IMR-90 (cell line): Measurements from ENCODE around the gene GPR132. TPM values are rescaled to one million over a fixed set of nuclear protein-coding genes. Genes with fewer than 3 reads are reported as not detected.

Experiments
- ATAC-seq: fragments of 200-7000 bp; cut with Tn5 transposase; 2 replicates; pipeline ENCODE4 v1.9.1; 2020; ENCODE audit warnings: low read depth, mild to moderate bottlenecking, moderate library complexity
- BruUV-seq: library from RNA; stranded (reverse); fragments of 400-500 nt; replicated peaks from 2 replicates; lab custom pipeline; 2021; lab: Mats Ljungman, UMichigan
- CTCF ChIA-PET: fragments of 300-600 bp; formaldehyde crosslinking; extraction: SDS; loops from one replicate; lab custom pipeline; 2021; ENCODE audit warnings: antibody characterized with exemption; lab: Yijun Ruan, JAX
- POLR2A ChIA-PET: fragments of 300-600 bp; sonication (Branson Sonifier 250); formaldehyde crosslinking; loops from one replicate; lab custom pipeline; 2022; ENCODE audit warnings: antibody characterized with exemption; ENCODE audit not compliant: unreplicated experiment; lab: Charles Lee
- DNase-seq: peaks from one replicate; pipeline ENCODE4 v3.0.0; 2013
- H2AFZ ChIP-seq: replicated peaks from 2 replicates; pipeline ENCODE3; 2013; ENCODE audit warnings: low read length, mild to moderate bottlenecking; ENCODE audit not compliant: poor library complexity
- H2AK5ac ChIP-seq: 2 replicates; pipeline ENCODE4 v1.6.1; 2013; ENCODE audit warnings: low read depth, low read length, inconsistent platforms
- H2AK9ac ChIP-seq: replicated peaks from 2 replicates; pipeline ENCODE3; 2013; ENCODE audit warnings: mild to moderate bottlenecking, low read depth, low read length, moderate library complexity; ENCODE audit not compliant: poor library complexity
- H2BK120ac ChIP-seq: 2 replicates; pipeline ENCODE4 v1.6.1; 2013; ENCODE audit warnings: low read depth, low read length, inconsistent platforms
- H2BK15ac ChIP-seq: 3 replicates; pipeline ENCODE4 v1.6.1; 2013; ENCODE audit warnings: low read depth, low read length, inconsistent platforms
- H2BK20ac ChIP-seq: 2 replicates; pipeline ENCODE4 v1.6.1; 2013; ENCODE audit warnings: low read depth, mild to moderate bottlenecking, inconsistent platforms, low read length, moderate library complexity
- H2BK5ac ChIP-seq: 2 replicates; pipeline ENCODE4 v1.6.1; 2013; ENCODE audit warnings: mild to moderate bottlenecking, low read depth, low read length, inconsistent platforms; ENCODE audit not compliant: poor library complexity, severe bottlenecking
- H3K14ac ChIP-seq: replicated peaks from 2 replicates; pipeline ENCODE4 v1.6.1; 2013; ENCODE audit warnings: low read depth, low read length, inconsistent platforms
- H3K18ac ChIP-seq: 2 replicates; pipeline ENCODE4 v1.6.1; 2013; ENCODE audit warnings: low read depth, low read length, control low read depth
- H3K23ac ChIP-seq: 2 replicates; pipeline ENCODE4 v1.6.1; 2013; ENCODE audit warnings: low read depth, low read length, inconsistent platforms
- H3K27ac ChIP-seq: 2 replicates; pipeline ENCODE4 v1.5.1; 2013; ENCODE audit warnings: mild to moderate bottlenecking, control low read depth, low read length; ENCODE audit not compliant: insufficient read depth
- H3K27me3 ChIP-seq: 2 replicates; pipeline ENCODE4 v1.6.1; 2013; ENCODE audit warnings: low read length; ENCODE audit not compliant: control insufficient read depth, insufficient read depth
- H3K36me3 ChIP-seq: 2 replicates; pipeline ENCODE4 v1.6.1; 2013; ENCODE audit warnings: low read length, mixed read lengths; ENCODE audit not compliant: control insufficient read depth, insufficient read depth
- H3K4ac ChIP-seq: 2 replicates; pipeline ENCODE4 v1.6.1; 2013; ENCODE audit warnings: low read depth, low read length, inconsistent platforms
- H3K4me1 ChIP-seq: 2 replicates; pipeline ENCODE4 v1.6.1; 2013; ENCODE audit warnings: low read length, mixed read lengths; ENCODE audit not compliant: control insufficient read depth, insufficient read depth
- H3K4me2 ChIP-seq: 2 replicates; pipeline ENCODE4 v1.6.1; 2013; ENCODE audit warnings: low read depth, mild to moderate bottlenecking, control low read depth, low read length, moderate library complexity
- H3K4me3 ChIP-seq: 2 replicates; pipeline ENCODE4 v1.5.1; 2013; ENCODE audit warnings: low read depth, mild to moderate bottlenecking, control low read depth, low read length, moderate library complexity; ENCODE audit not compliant: insufficient read depth
- H3K56ac ChIP-seq: 2 replicates; pipeline ENCODE4 v1.6.1; 2013; ENCODE audit warnings: low read length, inconsistent platforms; ENCODE audit not compliant: insufficient read depth; ENCODE audit errors: extremely low read depth
- H3K79me1 ChIP-seq, 2 experiments: 2 replicates each; pipeline ENCODE4 v1.6.1; 2013; ENCODE audit warnings: low read length in 2 of 2, inconsistent platforms in 1 of 2, low read depth in 1 of 2
- H3K9ac ChIP-seq: 2 replicates; pipeline ENCODE4 v1.6.1; 2013; ENCODE audit warnings: low read depth, low read length, control low read depth
- H3K9me1 ChIP-seq: 2 replicates; pipeline ENCODE4 v1.6.1; 2013; ENCODE audit warnings: low read length, inconsistent platforms; ENCODE audit not compliant: insufficient read depth
- H3K9me3 ChIP-seq: 2 replicates; pipeline ENCODE4 v1.6.1; 2013; ENCODE audit warnings: low read length; ENCODE audit not compliant: control insufficient read depth, insufficient read depth
- H4K20me1 ChIP-seq: 2 replicates; pipeline ENCODE4 v1.6.1; 2013; ENCODE audit warnings: low read length, inconsistent platforms; ENCODE audit not compliant: insufficient read depth
- H4K5ac ChIP-seq: 2 replicates; pipeline ENCODE4 v1.6.1; 2013; ENCODE audit warnings: mild to moderate bottlenecking, low read depth, low read length, control low read depth
- H4K8ac ChIP-seq, 2 experiments: 2 replicates each; pipeline ENCODE4 v1.6.1; 2013; ENCODE audit warnings: low read depth in 2 of 2, low read length in 2 of 2, control low read depth in 1 of 2, inconsistent platforms in 1 of 2
- H4K91ac ChIP-seq: 2 replicates; pipeline ENCODE4 v1.6.1; 2013; ENCODE audit warnings: low read depth, low read length, inconsistent platforms; ENCODE audit not compliant: insufficient read depth
- CEBPB ChIP-seq: IDR thresholded peaks from 2 replicates; pipeline ENCODE4 v1.6.1; 2012; ENCODE audit warnings: low read depth, low read length, improper control_type of control experiment
- FOS ChIP-seq: fragments of 150-350 bp; IDR thresholded peaks from 2 replicates; pipeline ENCODE4 v1.6.1; 2016; ENCODE audit warnings: low read depth, low read length
- MAFK ChIP-seq: IDR thresholded peaks from 2 replicates; pipeline ENCODE4 v1.6.1; 2012; ENCODE audit warnings: low read depth, low read length, improper control_type of control experiment
- MXI1 ChIP-seq: IDR thresholded peaks from 2 replicates; pipeline ENCODE4 v1.6.1; 2012; ENCODE audit warnings: low read depth, mild to moderate bottlenecking, low read length, moderate library complexity, borderline replicate concordance
- NFE2L2 ChIP-seq: fragments of 150-350 bp; IDR thresholded peaks from 2 replicates; pipeline ENCODE4 v1.6.1; 2016; ENCODE audit warnings: low read depth, mild to moderate bottlenecking, low read length
- POLR2A ChIP-seq: IDR thresholded peaks from 2 replicates; pipeline ENCODE4 v1.6.1; 2012; ENCODE audit warnings: mild to moderate bottlenecking, low read depth, low read length
- RCOR1 ChIP-seq: IDR thresholded peaks from 2 replicates; pipeline ENCODE4 v1.6.1; 2012; ENCODE audit warnings: mild to moderate bottlenecking, low read length, improper control_type of control experiment; ENCODE audit not compliant: insufficient replicate concordance
- RFX5 ChIP-seq: IDR thresholded peaks from 2 replicates; pipeline ENCODE4 v1.8.0; 2012; ENCODE audit warnings: low read depth, mild to moderate bottlenecking, low read length, moderate library complexity
- WGBS, 2 experiments: methylation state at CpG; one replicate each; pipeline versions ENCODE4 v1.1.5 to v1.1.7; 2013; ENCODE audit warnings: missing lambda C conversion rate in 2 of 2; ENCODE audit not compliant: insufficient read length in 1 of 2; ENCODE audit errors: extremely low coverage in 2 of 2; 5-methylcytosine and 5-hydroxymethylcytosine counted together
- dilution Hi-C: fragments of 300-500 bp; cut with HindIII; formaldehyde crosslinking; loops from one replicate; pipeline ENCODE4 v1.14.3; 2018; ENCODE audit warnings: low sequenced_read_pairs; ENCODE audit not compliant: unreplicated experiment
- in situ Hi-C: fragments of 300-500 bp; cut with MboI; formaldehyde crosslinking; loops from 3 replicates; pipeline ENCODE4 v1.14.3; 2019; ENCODE audit warnings: low sequenced_read_pairs, inconsistent platforms, mixed read lengths
- intact Hi-C: fragments of 100-400 bp; cut with micrococcal nuclease; formaldehyde crosslinking; loops from 2 replicates; pipeline ENCODE4 v1.10.0; 2022
- polyA plus RNA-seq, 3 experiments: library from polyadenylated mRNA; depleted of rRNA; stranded (reverse); fragments of >200 nt; gene quantifications; 2 replicates each; pipeline ENCODE4 v1.2.3, GENCODE V29; 2012; ENCODE audit warnings: low replicate concordance in 1 of 3
- total RNA-seq: library from RNA; depleted of rRNA; stranded (reverse); fragments of >200 nt; gene quantifications from 2 replicates; pipeline ENCODE4 v1.2.3, GENCODE V29; 2012
- TF ChIP-seq, protein P1 (sequence below): conservative IDR thresholded peaks from 2 replicates; pipeline ENCODE4 v1.5.1; 2012; ENCODE audit warnings: mild to moderate bottlenecking, low read depth, low read length, improper control_type of control experiment

Gene GPR132
- total and polyA plus RNA-seq, 2 of the 4 experiments (the other 2 are of a cell fraction) = under 0.01 to 0.10 TPM

GRCh38 chr14:105010106-105010505 is 55.1 kb downstream of the GPR132 start:
- Histone ChIP-seq H3K18ac (no peak overlapping the region), H3K27me3 (no peaks in the 10 kb centered on the region), H2AK9ac (no peak overlapping the region), H3K9me1 (peaks cover 15% of the 10 kb centered on the region), H2AK5ac (no peak overlapping the region), H3K56ac (no peak overlapping the region), H4K8ac (no peak overlapping the region), H2BK20ac (no peak overlapping the region), H3K4me2 (no peak overlapping the region), H2BK5ac (no peak overlapping the region), H4K5ac (no peak overlapping the region), H3K4ac (no peak overlapping the region), H3K27ac (no peak overlapping the region), H2AFZ (no peak overlapping the region), H4K91ac (no peak overlapping the region), H3K14ac (no peak overlapping the region), H3K4me3 (no peak overlapping the region), H3K23ac (no peak overlapping the region), H3K4me1 (peaks cover 16% of the 10 kb centered on the region), H3K36me3 (peaks cover 30% of the 10 kb centered on the region), H2BK15ac (no peak overlapping the region), H4K20me1 (peaks cover 54% of the 10 kb centered on the region), H3K9ac (no peak overlapping the region), H3K9me3 (no peaks in the 10 kb centered on the region), H3K79me1 (peaks cover 22 to 58% of the 10 kb centered on the region in 2 experiments), H2BK120ac (no peak overlapping the region)
- no CpG with 5 or more reads among the region's 4 CpGs for WGBS, 2 experiments
- BruUV-seq = no TSS peak
- TF ChIP-seq FOS (no peak), MAFK (no peak), RFX5 (no peak), POLR2A (no peak), RCOR1 (no peak), MXI1 (no peak), NFE2L2 (no peak), CEBPB (no peak)
- TF ChIP-seq, protein P1, sequence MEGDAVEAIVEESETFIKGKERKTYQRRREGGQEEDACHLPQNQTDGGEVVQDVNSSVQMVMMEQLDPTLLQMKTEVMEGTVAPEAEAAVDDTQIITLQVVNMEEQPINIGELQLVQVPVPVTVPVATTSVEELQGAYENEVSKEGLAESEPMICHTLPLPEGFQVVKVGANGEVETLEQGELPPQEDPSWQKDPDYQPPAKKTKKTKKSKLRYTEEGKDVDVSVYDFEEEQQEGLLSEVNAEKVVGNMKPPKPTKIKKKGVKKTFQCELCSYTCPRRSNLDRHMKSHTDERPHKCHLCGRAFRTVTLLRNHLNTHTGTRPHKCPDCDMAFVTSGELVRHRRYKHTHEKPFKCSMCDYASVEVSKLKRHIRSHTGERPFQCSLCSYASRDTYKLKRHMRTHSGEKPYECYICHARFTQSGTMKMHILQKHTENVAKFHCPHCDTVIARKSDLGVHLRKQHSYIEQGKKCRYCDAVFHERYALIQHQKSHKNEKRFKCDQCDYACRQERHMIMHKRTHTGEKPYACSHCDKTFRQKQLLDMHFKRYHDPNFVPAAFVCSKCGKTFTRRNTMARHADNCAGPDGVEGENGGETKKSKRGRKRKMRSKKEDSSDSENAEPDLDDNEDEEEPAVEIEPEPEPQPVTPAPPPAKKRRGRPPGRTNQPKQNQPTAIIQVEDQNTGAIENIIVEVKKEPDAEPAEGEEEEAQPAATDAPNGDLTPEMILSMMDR = no peak
- dilution Hi-C loops = no loop called here
- in situ Hi-C loops = no loop called here
- DNase-seq = no peak
- POLR2A ChIA-PET = no interaction called here
- no peak for ATAC-seq
- intact Hi-C loops = no loop called here
- CTCF ChIA-PET = no interaction called here
